Endothelial cell of umbilical vein (primary cell): ENCODE measurements around the gene BCAR3.

ENCODE experiments used
- POLR2A ChIP-seq: IDR thresholded peaks from 2 replicates; pipeline ENCODE4 v1.6.1; 2012; ENCODE audit warnings: low read depth, mild to moderate bottlenecking, control low read depth, low read length
- TF ChIP-seq, protein P1 (sequence below), 2 donors: IDR thresholded peaks; 1 replicate in 1 of 2; 2 replicates in 1 of 2; pipeline ENCODE4 v1.5.1; 2011; ENCODE audit warnings: low read length in 2 of 2, mild to moderate bottlenecking in 2 of 2, moderate library complexity in 2 of 2, control low read depth in 1 of 2, inconsistent platforms in 1 of 2, low read depth in 1 of 2; ENCODE audit not compliant: insufficient read depth in 1 of 2; ENCODE audit errors: extremely low read depth in 1 of 2

- TF ChIP-seq, protein P1, sequence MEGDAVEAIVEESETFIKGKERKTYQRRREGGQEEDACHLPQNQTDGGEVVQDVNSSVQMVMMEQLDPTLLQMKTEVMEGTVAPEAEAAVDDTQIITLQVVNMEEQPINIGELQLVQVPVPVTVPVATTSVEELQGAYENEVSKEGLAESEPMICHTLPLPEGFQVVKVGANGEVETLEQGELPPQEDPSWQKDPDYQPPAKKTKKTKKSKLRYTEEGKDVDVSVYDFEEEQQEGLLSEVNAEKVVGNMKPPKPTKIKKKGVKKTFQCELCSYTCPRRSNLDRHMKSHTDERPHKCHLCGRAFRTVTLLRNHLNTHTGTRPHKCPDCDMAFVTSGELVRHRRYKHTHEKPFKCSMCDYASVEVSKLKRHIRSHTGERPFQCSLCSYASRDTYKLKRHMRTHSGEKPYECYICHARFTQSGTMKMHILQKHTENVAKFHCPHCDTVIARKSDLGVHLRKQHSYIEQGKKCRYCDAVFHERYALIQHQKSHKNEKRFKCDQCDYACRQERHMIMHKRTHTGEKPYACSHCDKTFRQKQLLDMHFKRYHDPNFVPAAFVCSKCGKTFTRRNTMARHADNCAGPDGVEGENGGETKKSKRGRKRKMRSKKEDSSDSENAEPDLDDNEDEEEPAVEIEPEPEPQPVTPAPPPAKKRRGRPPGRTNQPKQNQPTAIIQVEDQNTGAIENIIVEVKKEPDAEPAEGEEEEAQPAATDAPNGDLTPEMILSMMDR (IDR thresholded peaks at IDR 0.05; ENCODE audit: extremely low read depth in 1 of 2, insufficient read depth in 1 of 2, low read depth in 1 of 2, low read length in 2 of 2), result no peak
- no peak for TF ChIP-seq POLR2A
Observed at GRCh38 chr1:93717640-93718039, 36.0 kb upstream of the BCAR3 start.
